ENCODE measurements around the gene CES2.

CES2 gene

GRCh38 chr16:66936889-66937554 is 1.7 kb downstream of the CES2 start:
- Histone ChIP-seq H3F3A (ENCODE audit: low read depth) (no peaks in the 10 kb centered on the region), H3K36me3 (ENCODE audit: insufficient read depth, low read length) (peaks cover 10% of the 10 kb centered on the region; the same call in 1 of the 2 replicates), H3K4me1 (ENCODE audit: insufficient read depth, low read length, poor library complexity, severe bottlenecking) (peaks cover 34% of the 10 kb centered on the region), H3K79me2 (ENCODE audit: insufficient read depth, low read length) (peaks cover 47% of the 10 kb centered on the region), H3K27me3 (ENCODE audit: insufficient read depth, low read length, poor library complexity, severe bottlenecking) (no peaks in the 10 kb centered on the region), H3K9me2 (replicated peaks; ENCODE audit: low read depth, low read length) (no peaks in the 10 kb centered on the region), H3K9me3 (ENCODE audit: insufficient read depth, low read depth, low read length) (no peaks in the 10 kb centered on the region), H3K4me2 (ENCODE audit: low read depth, low read length, poor library complexity, severe bottlenecking) (peak overlapping the region; percentile 99), H2AFZ (ENCODE audit: low read length) (no peak overlapping the region), H3K4me3 (ENCODE audit: low read length, poor library complexity, severe bottlenecking) (peak overlapping the region; percentile 94), H3K9ac (ENCODE audit: low read depth, low read length, poor library complexity, severe bottlenecking) (peak overlapping the region; percentile 97), H4K20me1 (ENCODE audit: insufficient read depth, low read length, poor library complexity, severe bottlenecking) (peaks cover 14% of the 10 kb centered on the region)
- peak; percentile 12; the same call in 1 of the 2 replicates for TF ChIP-seq CTCF (conservative IDR thresholded peaks at IDR 0.05; ENCODE audit: low read length)
- TF ChIP-seq EZH2phosphoT487 (IDR thresholded peaks at IDR 0.05; ENCODE audit: borderline replicate concordance): no peak

DNA sequence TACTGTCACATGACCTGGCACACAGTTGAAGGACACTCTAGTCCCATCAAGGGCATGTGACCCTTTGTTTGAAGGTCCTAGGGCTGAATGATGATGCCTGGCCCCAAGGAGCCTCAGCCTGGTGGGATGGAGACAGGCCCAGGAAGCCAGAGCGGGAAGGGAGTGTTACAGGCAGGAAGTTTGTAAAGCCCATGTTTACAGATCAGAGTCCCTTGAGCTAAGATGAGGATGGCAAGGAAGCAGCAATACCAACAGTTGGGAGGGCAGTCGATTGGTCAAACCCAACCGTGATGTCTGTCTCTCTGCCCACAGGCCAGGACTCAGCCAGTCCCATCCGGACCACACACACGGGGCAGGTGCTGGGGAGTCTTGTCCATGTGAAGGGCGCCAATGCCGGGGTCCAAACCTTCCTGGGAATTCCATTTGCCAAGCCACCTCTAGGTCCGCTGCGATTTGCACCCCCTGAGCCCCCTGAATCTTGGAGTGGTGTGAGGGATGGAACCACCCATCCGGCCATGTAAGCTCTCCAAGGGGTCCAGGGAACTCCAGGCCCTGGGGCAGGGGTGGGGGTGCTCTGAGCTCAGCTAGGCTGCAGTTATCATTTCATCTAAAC is 2.5 kb downstream of the CES2 start:
- Histone ChIP-seq H3K9me2 (replicated peaks; ENCODE audit: low read depth, low read length) (no peaks in the 10 kb centered on the region), H3K9me3 (ENCODE audit: insufficient read depth, low read depth, low read length) (no peaks in the 10 kb centered on the region), H2AFZ (ENCODE audit: low read length) (no peak overlapping the region), H3K4me1 (ENCODE audit: insufficient read depth, low read length, poor library complexity, severe bottlenecking) (peaks cover 28% of the 10 kb centered on the region), H3K4me2 (ENCODE audit: low read depth, low read length, poor library complexity, severe bottlenecking) (peak overlapping the region; percentile 99), H4K20me1 (ENCODE audit: insufficient read depth, low read length, poor library complexity, severe bottlenecking) (peaks cover 9% of the 10 kb centered on the region), H3K79me2 (ENCODE audit: insufficient read depth, low read length) (peaks cover 40% of the 10 kb centered on the region), H3K36me3 (ENCODE audit: insufficient read depth, low read length) (peaks cover 14% of the 10 kb centered on the region; the same call in 1 of the 2 replicates), H3K9ac (ENCODE audit: low read depth, low read length, poor library complexity, severe bottlenecking) (peak overlapping the region; percentile 97), H3K27me3 (ENCODE audit: insufficient read depth, low read length, poor library complexity, severe bottlenecking) (no peaks in the 10 kb centered on the region), H3F3A (ENCODE audit: low read depth) (no peaks in the 10 kb centered on the region), H3K4me3 (ENCODE audit: low read length, poor library complexity, severe bottlenecking) (no peak overlapping the region)
- no peak for TF ChIP-seq EZH2phosphoT487 (IDR thresholded peaks at IDR 0.05; ENCODE audit: borderline replicate concordance)
- no peak for TF ChIP-seq CTCF (conservative IDR thresholded peaks at IDR 0.05; ENCODE audit: low read length)

- no peak overlapping the region for H2AFZ ChIP-seq (ENCODE audit: low read length)
- no peaks in the 10 kb centered on the region for H3K9me3 ChIP-seq (ENCODE audit: insufficient read depth, low read depth, low read length)
- no peak overlapping the region for H3K4me3 ChIP-seq (ENCODE audit: low read length, poor library complexity, severe bottlenecking)
- H3K9me2 ChIP-seq (replicated peaks; ENCODE audit: low read depth, low read length): no peaks in the 10 kb centered on the region
- H3K27me3 ChIP-seq (ENCODE audit: insufficient read depth, low read length, poor library complexity, severe bottlenecking): no peaks in the 10 kb centered on the region
- H3K4me2 ChIP-seq (ENCODE audit: low read depth, low read length, poor library complexity, severe bottlenecking): no peak overlapping the region
- peaks cover 14% of the 10 kb centered on the region; the same call in 1 of the 2 replicates for H3K36me3 ChIP-seq (ENCODE audit: insufficient read depth, low read length)
- no peaks in the 10 kb centered on the region for H4K20me1 ChIP-seq (ENCODE audit: insufficient read depth, low read length, poor library complexity, severe bottlenecking)
- TF ChIP-seq CTCF (conservative IDR thresholded peaks at IDR 0.05; ENCODE audit: low read length) (no peak), EZH2phosphoT487 (IDR thresholded peaks at IDR 0.05; ENCODE audit: borderline replicate concordance) (no peak)
- peaks cover 26% of the 10 kb centered on the region for H3K79me2 ChIP-seq (ENCODE audit: insufficient read depth, low read length)
- no peaks in the 10 kb centered on the region for H3F3A ChIP-seq (ENCODE audit: low read depth)
- no peak overlapping the region for H3K9ac ChIP-seq (ENCODE audit: low read depth, low read length, poor library complexity, severe bottlenecking)
- peaks cover 20% of the 10 kb centered on the region for H3K4me1 ChIP-seq (ENCODE audit: insufficient read depth, low read length, poor library complexity, severe bottlenecking)
These were observed 4.0 kb downstream of the CES2 start for GRCh38 chr16:66939366-66939765.
